ENCODE results near the gene VAMP5. TPM values are rescaled to one million over a fixed set of nuclear protein-coding genes. Genes with fewer than 3 reads are reported as not detected.

VAMP5 gene
- total RNA-seq, 1 donor from 2014 or later = 33.1 TPM

DNA sequence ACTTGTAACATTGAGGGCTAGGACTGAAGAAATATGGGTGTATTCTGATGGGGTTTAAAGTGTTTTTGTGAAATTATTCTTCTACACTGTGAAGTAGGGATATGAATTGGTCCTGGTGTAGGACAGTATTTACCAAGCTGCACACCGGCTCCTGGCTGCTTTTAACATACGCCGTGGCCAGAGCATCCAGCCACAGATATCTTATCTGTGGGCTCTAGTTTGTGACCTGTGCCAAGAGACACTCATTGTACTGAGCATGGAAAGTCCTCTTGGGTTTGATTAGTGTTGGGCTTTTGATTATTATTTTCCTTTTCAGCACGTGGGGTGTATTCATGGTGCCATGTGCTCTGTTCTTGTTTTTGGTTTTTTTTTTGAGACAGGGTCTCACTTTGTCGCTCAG, 39.8 kb downstream of the VAMP5 start:
- no peak for DNase-seq
- Mint-ChIP-seq H3K4me3 (no peak overlapping the region), H3K27ac (peak overlapping the region; percentile 41), H3K9me3 (no peaks in the 10 kb centered on the region), H3K36me3 (ENCODE audit: low read depth) (peaks cover 57% of the 10 kb centered on the region), H3K27me3 (no peaks in the 10 kb centered on the region), H3K4me1 (peaks cover 20% of the 10 kb centered on the region)
- intact Hi-C loops (cut with micrococcal nuclease) = no loop called here

DNA sequence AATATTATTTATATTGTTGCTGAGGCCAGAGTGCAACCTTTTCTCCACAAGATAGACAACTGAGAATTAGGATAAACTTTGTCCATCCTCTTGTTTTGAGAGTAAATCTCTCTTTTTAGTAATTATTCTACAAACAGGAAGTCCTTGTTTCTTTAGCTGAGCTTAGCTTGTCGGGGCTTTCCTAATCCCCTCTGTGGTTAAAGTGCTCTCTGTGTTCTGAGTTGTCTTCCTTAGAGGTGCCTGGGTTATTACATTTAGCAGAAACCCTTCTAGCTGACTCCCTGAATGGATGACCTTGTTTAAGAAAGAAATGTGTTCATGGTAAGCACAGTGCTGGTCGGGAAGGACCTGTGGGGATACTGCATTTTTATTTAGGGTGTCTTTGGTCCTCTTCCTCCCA, 44.4 kb downstream of the VAMP5 start:
- no peak for DNase-seq
- Mint-ChIP-seq H3K4me1 (peaks cover 14% of the 10 kb centered on the region), H3K9me3 (no peaks in the 10 kb centered on the region), H3K4me3 (peak overlapping the region; percentile 6), H3K36me3 (ENCODE audit: low read depth) (peaks cover 72% of the 10 kb centered on the region), H3K27ac (peak overlapping the region; percentile 39), H3K27me3 (no peaks in the 10 kb centered on the region)
- intact Hi-C loops (cut with micrococcal nuclease) = no loop called here

DNA sequence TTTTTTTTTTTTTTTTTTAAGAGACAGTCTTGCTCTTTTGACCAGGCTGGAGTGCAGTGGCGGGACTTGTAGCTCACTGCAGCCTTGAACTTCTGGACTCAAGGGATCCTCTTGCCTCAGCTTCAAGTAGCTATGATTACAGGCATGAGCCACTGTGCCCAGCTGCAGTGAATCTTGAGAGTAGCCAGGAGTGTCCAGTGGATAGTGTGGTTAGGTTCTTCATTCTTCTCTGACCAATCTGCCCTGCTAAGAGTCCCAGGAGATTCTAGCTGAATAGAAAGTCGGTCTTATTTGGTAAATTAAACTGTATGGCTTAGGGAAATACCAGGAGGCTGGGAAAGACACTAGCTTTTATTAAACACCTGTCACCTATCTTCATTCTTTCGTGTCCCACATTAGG, 47.1 kb downstream of the VAMP5 start:
- Mint-ChIP-seq H3K4me3 (no peak overlapping the region), H3K9me3 (no peaks in the 10 kb centered on the region), H3K27ac (no peak overlapping the region), H3K27me3 (no peaks in the 10 kb centered on the region), H3K36me3 (ENCODE audit: low read depth) (peaks cover 64% of the 10 kb centered on the region), H3K4me1 (peaks cover 16% of the 10 kb centered on the region)
- intact Hi-C loops (cut with micrococcal nuclease) = no loop called here
- no peak for DNase-seq

DNA sequence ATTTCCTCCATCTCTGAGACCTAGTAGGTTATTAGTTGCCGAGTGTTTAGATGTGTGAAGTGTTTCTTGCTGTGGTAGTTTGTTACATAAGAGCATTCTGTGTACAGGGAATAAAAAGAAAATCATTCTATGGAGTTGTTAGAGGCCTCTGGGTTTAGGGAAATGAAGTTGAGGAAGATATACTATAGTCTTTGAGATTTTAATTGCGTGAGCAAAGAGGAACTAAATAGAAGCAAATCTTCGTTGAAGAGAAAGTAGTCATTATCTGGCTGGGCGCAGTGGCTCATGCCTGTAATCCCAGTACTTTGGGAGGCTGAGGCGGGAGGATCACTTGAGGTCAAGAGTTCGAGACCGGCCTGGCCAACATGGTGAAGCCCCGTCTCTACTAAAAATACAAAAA, 50.8 kb downstream of the VAMP5 start:
- no peaks in the 10 kb centered on the region for H3K9me3 Mint-ChIP-seq
- no peak for DNase-seq
- no peak overlapping the region for H3K4me3 Mint-ChIP-seq
- peaks cover 9% of the 10 kb centered on the region for H3K4me1 Mint-ChIP-seq
- no peak overlapping the region for H3K27ac Mint-ChIP-seq
- H3K27me3 Mint-ChIP-seq = no peaks in the 10 kb centered on the region
- peaks cover 67% of the 10 kb centered on the region for H3K36me3 Mint-ChIP-seq (ENCODE audit: low read depth)
- intact Hi-C loops (cut with micrococcal nuclease) = no loop called here

DNA sequence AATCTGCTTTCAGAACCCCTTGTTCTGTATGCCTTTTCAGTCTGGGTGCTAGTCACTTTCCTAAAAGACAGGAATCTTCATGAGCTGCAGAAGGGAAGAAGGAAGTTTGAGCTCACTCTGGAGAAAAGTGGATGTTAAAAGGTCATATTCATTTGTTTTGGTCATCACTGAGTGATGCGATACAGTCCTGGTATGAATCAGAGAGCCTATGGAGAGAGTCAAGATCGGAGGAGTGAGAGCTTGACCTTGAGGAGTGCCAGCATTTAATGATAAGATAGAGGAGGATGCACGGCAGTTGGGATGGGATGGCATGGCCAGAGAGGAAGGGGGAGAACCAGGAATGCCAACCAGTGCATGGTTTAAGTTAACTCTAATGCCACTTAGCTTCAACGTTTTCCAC, 51.4 kb downstream of the VAMP5 start:
- no peak for DNase-seq
- H3K27ac Mint-ChIP-seq = no peak overlapping the region
- intact Hi-C loops (cut with micrococcal nuclease) = no loop called here
- no peaks in the 10 kb centered on the region for H3K27me3 Mint-ChIP-seq
- H3K4me1 Mint-ChIP-seq = peaks cover 9% of the 10 kb centered on the region
- H3K9me3 Mint-ChIP-seq = no peaks in the 10 kb centered on the region
- H3K4me3 Mint-ChIP-seq = no peak overlapping the region
- H3K36me3 Mint-ChIP-seq (ENCODE audit: low read depth) = peaks cover 66% of the 10 kb centered on the region

DNA sequence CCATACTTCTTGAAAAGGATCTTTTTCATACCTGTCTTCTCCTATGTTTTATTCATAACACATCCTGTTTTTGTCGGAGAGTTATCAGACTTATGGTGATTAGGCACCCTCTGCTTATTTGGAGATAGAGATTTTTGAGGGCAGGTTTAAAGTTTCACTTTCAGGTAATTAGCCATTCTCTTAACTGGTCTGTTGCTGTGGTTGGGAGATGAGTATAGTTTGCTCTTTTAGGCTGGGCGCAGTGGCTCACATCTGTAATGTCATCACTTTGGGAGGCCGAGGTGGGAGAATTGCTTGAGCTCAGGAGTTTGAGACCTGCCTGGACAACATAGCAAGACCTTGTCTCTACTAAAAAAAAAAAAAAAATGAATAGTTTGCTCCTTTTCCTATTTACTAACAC, 58.5 kb downstream of the VAMP5 start:
- Mint-ChIP-seq H3K4me3 (no peak overlapping the region), H3K27me3 (no peaks in the 10 kb centered on the region), H3K27ac (peak overlapping the region; percentile 16), H3K36me3 (ENCODE audit: low read depth) (peaks cover 69% of the 10 kb centered on the region), H3K9me3 (no peaks in the 10 kb centered on the region), H3K4me1 (peaks cover 12% of the 10 kb centered on the region)
- intact Hi-C loops (cut with micrococcal nuclease) = no loop called here
- DNase-seq = no peak

Other genes starting within 250 kb of the VAMP5 start
- gene RETSAT, start 229.9 kb upstream of the VAMP5 start, total RNA-seq = 21.0 and 25.0 TPM in 2 replicates
- gene ELMOD3, start 229.7 kb upstream of the VAMP5 start, total RNA-seq = 16.7 and 18.2 TPM in 2 replicates
- gene CAPG, start 174.1 kb upstream of the VAMP5 start, total RNA-seq = 51.6 and 63.6 TPM in 2 replicates
- 0.69 and 0.96 TPM in 2 replicates for gene SH2D6, start 165.7 kb upstream of the VAMP5 start, total RNA-seq
- 481 and 492 TPM in 2 replicates for gene MAT2A, start 45.3 kb upstream of the VAMP5 start, total RNA-seq
- gene GGCX, start 22.9 kb upstream of the VAMP5 start, total RNA-seq = 21.8 and 23.1 TPM in 2 replicates
- 90.9 and 91.3 TPM in 2 replicates for gene VAMP8, start 6.8 kb upstream of the VAMP5 start, total RNA-seq
- gene RNF181, start 11.3 kb downstream of the VAMP5 start, total RNA-seq = 111 and 116 TPM in 2 replicates
- gene TMEM150A, start 18.3 kb downstream of the VAMP5 start, total RNA-seq = 6.2 and 6.5 TPM in 2 replicates
- 36.6 and 36.9 TPM in 2 replicates for gene C2orf68, start 27.6 kb downstream of the VAMP5 start, total RNA-seq
- gene USP39, start 31.8 kb downstream of the VAMP5 start, total RNA-seq = 94.0 and 102 TPM in 2 replicates
- not detected in 2 replicates for gene SFTPB, start 83.8 kb downstream of the VAMP5 start, total RNA-seq
- 54.1 and 58.5 TPM in 2 replicates for gene GNLY, start 109.9 kb downstream of the VAMP5 start, total RNA-seq
- 0.19 TPM in 1 of 2 replicates, not detected in the other for gene ATOH8, start 169.6 kb downstream of the VAMP5 start, total RNA-seq

Data from activated CD4-positive, alpha-beta T cell treated with anti-CD3 and anti-CD28 coated beads, Interleukin-2, amount 10 ng/mL, durations not matched to agents 24 days and 14 days (primary cell).